ENCODE measurements around the gene TECPR1. TPM values are rescaled to one million over a fixed set of nuclear protein-coding genes. Genes with fewer than 3 reads are reported as not detected.

The TECPR1 gene
- total RNA-seq, 1 donor from 2014 or later: 174 TPM

DNA sequence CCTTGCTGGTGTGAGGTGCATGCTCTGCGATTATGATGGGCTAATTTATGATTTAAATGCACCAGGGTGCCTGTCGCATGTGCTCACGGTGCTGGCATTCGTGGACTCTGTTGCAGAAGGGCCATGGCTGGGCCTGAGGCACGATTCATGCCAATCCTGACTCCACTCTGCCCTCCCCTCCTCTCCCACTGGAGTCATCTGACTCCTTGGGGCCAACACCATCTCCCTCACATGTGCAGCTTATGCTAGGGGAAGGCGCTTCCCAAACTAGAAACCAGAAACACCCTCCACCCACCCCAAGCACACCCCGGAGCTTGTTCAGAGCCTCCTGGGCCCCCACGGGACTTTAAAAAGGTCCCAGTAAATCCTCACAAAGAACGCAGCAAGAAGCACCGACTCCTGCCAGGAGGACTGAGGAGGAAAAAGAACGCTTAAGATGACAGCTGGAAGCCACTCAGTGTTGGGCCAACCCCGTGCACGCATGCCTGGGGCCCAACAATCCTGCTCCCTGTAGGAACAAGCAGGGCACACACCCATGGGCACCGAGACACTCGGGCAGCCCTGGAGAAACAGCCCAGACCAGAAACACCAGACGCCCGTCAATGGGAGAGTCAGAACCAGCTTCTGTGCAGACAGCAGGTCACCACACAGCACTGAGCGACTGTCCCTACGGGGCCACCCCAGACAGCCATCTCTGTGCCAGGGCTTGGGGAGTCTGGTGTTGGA is 43.6 kb upstream of the TECPR1 start:
- TF ChIP-seq, protein P1, sequence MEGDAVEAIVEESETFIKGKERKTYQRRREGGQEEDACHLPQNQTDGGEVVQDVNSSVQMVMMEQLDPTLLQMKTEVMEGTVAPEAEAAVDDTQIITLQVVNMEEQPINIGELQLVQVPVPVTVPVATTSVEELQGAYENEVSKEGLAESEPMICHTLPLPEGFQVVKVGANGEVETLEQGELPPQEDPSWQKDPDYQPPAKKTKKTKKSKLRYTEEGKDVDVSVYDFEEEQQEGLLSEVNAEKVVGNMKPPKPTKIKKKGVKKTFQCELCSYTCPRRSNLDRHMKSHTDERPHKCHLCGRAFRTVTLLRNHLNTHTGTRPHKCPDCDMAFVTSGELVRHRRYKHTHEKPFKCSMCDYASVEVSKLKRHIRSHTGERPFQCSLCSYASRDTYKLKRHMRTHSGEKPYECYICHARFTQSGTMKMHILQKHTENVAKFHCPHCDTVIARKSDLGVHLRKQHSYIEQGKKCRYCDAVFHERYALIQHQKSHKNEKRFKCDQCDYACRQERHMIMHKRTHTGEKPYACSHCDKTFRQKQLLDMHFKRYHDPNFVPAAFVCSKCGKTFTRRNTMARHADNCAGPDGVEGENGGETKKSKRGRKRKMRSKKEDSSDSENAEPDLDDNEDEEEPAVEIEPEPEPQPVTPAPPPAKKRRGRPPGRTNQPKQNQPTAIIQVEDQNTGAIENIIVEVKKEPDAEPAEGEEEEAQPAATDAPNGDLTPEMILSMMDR (IDR thresholded peaks at IDR 0.05; ENCODE audit: partially characterized antibody, unreplicated experiment): no peak
- H3K36me3 Mint-ChIP-seq (ENCODE audit: unreplicated experiment): no peaks in the 10 kb centered on the region
- no peak overlapping the region for H3K27ac Mint-ChIP-seq (ENCODE audit: unreplicated experiment)
- peaks cover 8% of the 10 kb centered on the region for H3K9me3 Mint-ChIP-seq (ENCODE audit: unreplicated experiment)
- DNase-seq: no peak
- H3K4me1 Mint-ChIP-seq (ENCODE audit: low read depth, unreplicated experiment): peaks cover 9% of the 10 kb centered on the region
- H3K27me3 Mint-ChIP-seq (ENCODE audit: unreplicated experiment): peaks cover 2% of the 10 kb centered on the region
- H3K4me3 Mint-ChIP-seq (ENCODE audit: unreplicated experiment): no peak overlapping the region

DNA sequence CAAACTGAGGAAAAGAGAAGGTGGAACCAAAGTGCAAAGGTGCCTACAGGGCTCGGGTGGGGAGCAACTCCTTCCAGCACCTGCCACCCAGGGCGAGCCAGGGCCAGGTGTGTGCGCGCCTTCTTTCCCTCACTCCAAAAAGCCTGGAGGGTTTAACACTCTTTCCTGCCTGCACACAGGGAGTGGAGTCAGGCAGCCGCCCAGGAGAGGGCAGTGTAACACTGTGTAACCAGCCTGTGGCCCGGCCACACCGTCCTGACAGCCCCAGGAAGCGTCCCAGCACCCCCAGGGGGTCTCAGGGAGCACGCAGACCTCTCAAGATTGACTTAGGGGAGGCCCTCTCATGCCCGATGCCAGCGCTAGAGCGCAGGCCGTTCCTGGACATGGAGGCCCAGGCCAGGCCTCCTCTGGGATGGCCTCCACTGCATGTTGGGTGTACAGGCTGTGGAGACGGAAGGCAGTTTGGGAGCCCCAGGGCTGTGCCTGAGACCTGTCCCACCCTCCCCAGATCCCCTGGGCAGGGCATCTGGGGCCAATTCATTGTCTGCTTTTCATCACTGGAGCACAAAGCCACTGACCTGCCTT is 42.9 kb upstream of the TECPR1 start:
- Mint-ChIP-seq H3K4me3 (ENCODE audit: unreplicated experiment) (no peak overlapping the region), H3K27me3 (ENCODE audit: unreplicated experiment) (peaks cover 2% of the 10 kb centered on the region), H3K27ac (ENCODE audit: unreplicated experiment) (no peak overlapping the region), H3K9me3 (ENCODE audit: unreplicated experiment) (peaks cover 6% of the 10 kb centered on the region), H3K4me1 (ENCODE audit: low read depth, unreplicated experiment) (peaks cover 8% of the 10 kb centered on the region), H3K36me3 (ENCODE audit: unreplicated experiment) (no peaks in the 10 kb centered on the region)
- TF ChIP-seq, protein P1 (IDR thresholded peaks at IDR 0.05; ENCODE audit: partially characterized antibody, unreplicated experiment): peak; percentile 79
- DNase-seq: peak; percentile 90

- H3K36me3 Mint-ChIP-seq (ENCODE audit: unreplicated experiment): no peaks in the 10 kb centered on the region
- no peak for DNase-seq
- peaks cover 6% of the 10 kb centered on the region for H3K9me3 Mint-ChIP-seq (ENCODE audit: unreplicated experiment)
- no peak overlapping the region for H3K27ac Mint-ChIP-seq (ENCODE audit: unreplicated experiment)
- TF ChIP-seq, protein P1 (IDR thresholded peaks at IDR 0.05; ENCODE audit: partially characterized antibody, unreplicated experiment): no peak
- H3K4me3 Mint-ChIP-seq (ENCODE audit: unreplicated experiment): no peak overlapping the region
- peaks cover 10% of the 10 kb centered on the region for H3K4me1 Mint-ChIP-seq (ENCODE audit: low read depth, unreplicated experiment)
- peaks cover 2% of the 10 kb centered on the region for H3K27me3 Mint-ChIP-seq (ENCODE audit: unreplicated experiment)
Observed at GRCh38 chr7:98294326-98294725, 42.3 kb upstream of the TECPR1 start.

DNA sequence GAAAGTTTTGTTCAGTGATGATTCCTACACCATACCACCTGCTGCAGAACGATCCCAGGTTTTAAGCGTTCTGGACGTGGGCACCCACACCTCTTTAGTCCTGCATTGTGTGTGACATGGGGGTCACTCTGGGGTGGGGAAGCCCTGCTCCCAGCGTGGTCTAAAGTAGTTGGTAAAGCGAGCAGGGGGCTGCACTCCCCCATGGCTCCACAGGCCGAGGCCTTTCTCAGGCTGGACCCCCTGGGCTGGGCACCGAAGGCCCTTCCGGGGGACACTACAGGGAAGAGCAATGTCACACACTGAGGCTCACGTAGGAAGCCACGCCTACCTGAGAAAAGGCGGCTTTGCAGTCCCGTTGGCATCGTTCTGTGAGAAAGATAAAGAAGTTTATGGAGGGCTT is 41.7 kb upstream of the TECPR1 start:
- peaks cover 6% of the 10 kb centered on the region for H3K9me3 Mint-ChIP-seq (ENCODE audit: unreplicated experiment)
- no peaks in the 10 kb centered on the region for H3K36me3 Mint-ChIP-seq (ENCODE audit: unreplicated experiment)
- DNase-seq: no peak
- peaks cover 10% of the 10 kb centered on the region for H3K4me1 Mint-ChIP-seq (ENCODE audit: low read depth, unreplicated experiment)
- peaks cover 2% of the 10 kb centered on the region for H3K27me3 Mint-ChIP-seq (ENCODE audit: unreplicated experiment)
- H3K4me3 Mint-ChIP-seq (ENCODE audit: unreplicated experiment): no peak overlapping the region
- peak overlapping the region; percentile 70 for H3K27ac Mint-ChIP-seq (ENCODE audit: unreplicated experiment)
- TF ChIP-seq, protein P1 (IDR thresholded peaks at IDR 0.05; ENCODE audit: partially characterized antibody, unreplicated experiment): no peak

DNA sequence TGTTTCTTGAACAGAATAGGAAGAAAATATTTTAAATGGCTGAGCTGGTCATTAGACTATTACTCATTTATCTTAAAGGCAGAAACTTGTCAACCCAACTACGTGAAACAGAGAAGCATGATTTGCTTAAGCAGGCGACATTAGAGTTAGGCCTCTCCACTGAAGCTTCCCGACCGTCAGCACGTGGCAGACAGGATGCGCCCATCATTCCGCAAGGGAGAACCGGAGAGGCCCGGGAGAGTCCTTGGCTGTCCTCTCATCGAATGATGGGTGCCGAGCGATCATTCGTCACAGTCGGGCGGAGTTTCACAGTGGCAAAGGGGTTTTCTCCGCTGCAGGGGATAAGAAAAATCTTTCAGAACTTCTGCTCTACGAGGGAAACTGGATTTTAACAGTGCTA is 41.2 kb upstream of the TECPR1 start:
- DNase-seq: no peak
- H3K4me3 Mint-ChIP-seq (ENCODE audit: unreplicated experiment): no peak overlapping the region
- no peak overlapping the region for H3K27ac Mint-ChIP-seq (ENCODE audit: unreplicated experiment)
- no peaks in the 10 kb centered on the region for H3K36me3 Mint-ChIP-seq (ENCODE audit: unreplicated experiment)
- peaks cover 14% of the 10 kb centered on the region for H3K4me1 Mint-ChIP-seq (ENCODE audit: low read depth, unreplicated experiment)
- peaks cover 5% of the 10 kb centered on the region for H3K27me3 Mint-ChIP-seq (ENCODE audit: unreplicated experiment)
- TF ChIP-seq, protein P1 (IDR thresholded peaks at IDR 0.05; ENCODE audit: partially characterized antibody, unreplicated experiment): no peak
- H3K9me3 Mint-ChIP-seq (ENCODE audit: unreplicated experiment): peaks cover 9% of the 10 kb centered on the region

All from glutamatergic neuron (in vitro differentiated cells).